GM12878 (cell line): ENCODE measurements around the gene TRIM72.

Experiments
- BCL3 ChIP-seq: IDR thresholded peaks from 2 replicates; pipeline ENCODE4 v1.6.1; 2011; ENCODE audit warnings: borderline replicate concordance, low read depth, mild to moderate bottlenecking, moderate library complexity, low read length; ENCODE audit not compliant: insufficient read depth, poor library complexity, severe bottlenecking
- CTCF ChIP-seq, 3 experiments: IDR thresholded peaks in 2 of 3; conservative IDR thresholded peaks in 1 of 3; 2 replicates each; pipeline ENCODE4 v1.5.1; 2011; ENCODE audit warnings: low read depth in 3 of 3, low read length in 3 of 3, mild to moderate bottlenecking in 3 of 3, control low read depth in 2 of 3, moderate library complexity in 2 of 3, inconsistent platforms in 1 of 3, mixed read lengths in 1 of 3; ENCODE audit not compliant: control insufficient read depth in 2 of 3, insufficient read depth in 1 of 3; ENCODE audit errors: extremely low read depth in 1 of 3
- E2F4 ChIP-seq: IDR thresholded peaks from 2 replicates; pipeline ENCODE4 v1.6.1; 2012; ENCODE audit warnings: low read depth, low read length, improper control_type of control experiment
- ESRRA ChIP-seq: IDR thresholded peaks from 2 replicates; pipeline ENCODE4 v1.6.1; 2012; ENCODE audit warnings: mild to moderate bottlenecking, low read length, improper control_type of control experiment
- EZH2 ChIP-seq: IDR thresholded peaks from 2 replicates; pipeline ENCODE4 v1.6.1; 2012; ENCODE audit warnings: low read depth, mild to moderate bottlenecking, control low read depth, inconsistent platforms, low read length, borderline replicate concordance; ENCODE audit not compliant: control insufficient read depth
- MEF2A ChIP-seq: IDR thresholded peaks from 2 replicates; pipeline ENCODE4 v1.6.1; 2011; ENCODE audit warnings: low read depth, mild to moderate bottlenecking, low read length, moderate library complexity; ENCODE audit not compliant: insufficient read depth
- NR2C2 ChIP-seq: IDR thresholded peaks from 2 replicates; pipeline ENCODE4 v1.6.1; 2011; ENCODE audit warnings: borderline replicate concordance, low read depth; ENCODE audit not compliant: control insufficient read depth, insufficient read length
- NRF1 ChIP-seq: conservative IDR thresholded peaks from 2 replicates; pipeline ENCODE4 v1.6.1; 2011; ENCODE audit warnings: mild to moderate bottlenecking, low read depth, low read length, improper control_type of control experiment
- POLR2A ChIP-seq: IDR thresholded peaks from 2 replicates; pipeline ENCODE4 v1.6.1; 2011; ENCODE audit warnings: low read depth, mild to moderate bottlenecking, low read length
- POLR2AphosphoS2 ChIP-seq: IDR thresholded peaks from 2 replicates; pipeline ENCODE4 v1.6.1; 2011; ENCODE audit warnings: low read depth, mild to moderate bottlenecking, low read length, improper control_type of control experiment, moderate library complexity
- SIN3A ChIP-seq: IDR thresholded peaks from 2 replicates; pipeline ENCODE4 v1.6.1; 2012; ENCODE audit warnings: low read depth, low read length, improper control_type of control experiment
- SMARCA5 ChIP-seq: fragments of 450-650 bp; IDR thresholded peaks from 2 replicates; pipeline ENCODE4 v1.6.1; 2017; ENCODE audit warnings: mild to moderate bottlenecking
- TCF7 ChIP-seq: IDR thresholded peaks from 2 replicates; pipeline ENCODE4 v1.6.1; 2014; ENCODE audit warnings: antibody characterized with exemption, borderline replicate concordance
- ZBTB40 ChIP-seq: fragments of 450-650 bp; IDR thresholded peaks from 2 replicates; pipeline ENCODE4 v1.6.1; 2016; ENCODE audit warnings: mild to moderate bottlenecking, moderate library complexity, borderline replicate concordance

GRCh38 chr16:31181102-31181830, 32.7 kb upstream of the TRIM72 start:
- TF ChIP-seq CTCF (IDR thresholded peaks at IDR 0.05 in 2 of 3, conservative IDR thresholded peaks at IDR 0.05 in 1 of 3; ENCODE audit: control insufficient read depth in 2 of 3, extremely low read depth in 1 of 3, insufficient read depth in 1 of 3, low read depth in 3 of 3, low read length in 3 of 3): no peak
- no peak for TF ChIP-seq BCL3
- no peak; the same call in 1 of the 2 replicates for TF ChIP-seq SIN3A
- TF ChIP-seq EZH2: no peak
- TF ChIP-seq POLR2A: peak; percentile 53; the same call in 1 of the 2 replicates
- TF ChIP-seq TCF7: no peak
- TF ChIP-seq ZBTB40: no peak
- TF ChIP-seq E2F4: no peak
- TF ChIP-seq ESRRA: no peak
- TF ChIP-seq SMARCA5: no peak
- TF ChIP-seq NR2C2: no peak
- no peak for TF ChIP-seq NRF1
- TF ChIP-seq POLR2AphosphoS2: no peak
- no peak for TF ChIP-seq MEF2A
